Stimulated activated effector memory CD8-positive, alpha-beta T cell treated with anti-CD3 and anti-CD28 coated beads, Interleukin-12 subunit alpha, Interleukin-12 subunit beta, amount 100 ng/mL, for 72 hours (primary cell): ENCODE measurements around the gene ZBTB2.
"Not testable (repeated sequence)": the region's sequence is repeated elsewhere in the genome, so short reads cannot be mapped to it uniquely, and the experiment has no call there.

Experiments
- ATAC-seq: fragments of 150-1000 bp; cut with Tn5 transposase; 2 replicates; pipeline ENCODE4 v1.10.0; 2021
- DNase-seq, 2 donors: peaks; one replicate each; pipeline ENCODE4 v3.0.0; 2021 to 2022; ENCODE audit warnings: low spot score in 2 of 2
- H3K27ac Mint-ChIP-seq: one replicate; pipeline ENCODE4 v1.8.0; 2022; ENCODE audit warnings: mild to moderate bottlenecking, mixed read lengths
- H3K36me3 Mint-ChIP-seq: one replicate; pipeline ENCODE4 v1.8.0; 2022; ENCODE audit warnings: mild to moderate bottlenecking, mixed read lengths
- H3K4me1 Mint-ChIP-seq: one replicate; pipeline ENCODE4 v1.8.0; 2022; ENCODE audit warnings: mixed read lengths
- H3K4me3 Mint-ChIP-seq: one replicate; pipeline ENCODE4 v1.8.0; 2022; ENCODE audit warnings: mild to moderate bottlenecking, mixed read lengths
- H3K9me3 Mint-ChIP-seq: one replicate; pipeline ENCODE4 v1.8.0; 2022; ENCODE audit warnings: mixed read lengths

The ZBTB2 gene

GRCh38 chr6:151359486-151359885 lies 31.9 kb downstream of the ZBTB2 start:
- no peak for DNase-seq
- Mint-ChIP-seq H3K4me3 (no peak overlapping the region), H3K4me1 (no peaks in the 10 kb centered on the region), H3K36me3 (peaks cover 33% of the 10 kb centered on the region), H3K9me3 (no peaks in the 10 kb centered on the region), H3K27ac (no peak overlapping the region)
- ATAC-seq = no peak

GRCh38 chr6:151358475-151358874 lies 32.9 kb downstream of the ZBTB2 start:
- Mint-ChIP-seq H3K9me3 (no peaks in the 10 kb centered on the region), H3K4me3 (no peak overlapping the region), H3K27ac (no peak overlapping the region), H3K4me1 (no peaks in the 10 kb centered on the region), H3K36me3 (peaks cover 23% of the 10 kb centered on the region)
- ATAC-seq (no peak), DNase-seq (no peak)

DNA sequence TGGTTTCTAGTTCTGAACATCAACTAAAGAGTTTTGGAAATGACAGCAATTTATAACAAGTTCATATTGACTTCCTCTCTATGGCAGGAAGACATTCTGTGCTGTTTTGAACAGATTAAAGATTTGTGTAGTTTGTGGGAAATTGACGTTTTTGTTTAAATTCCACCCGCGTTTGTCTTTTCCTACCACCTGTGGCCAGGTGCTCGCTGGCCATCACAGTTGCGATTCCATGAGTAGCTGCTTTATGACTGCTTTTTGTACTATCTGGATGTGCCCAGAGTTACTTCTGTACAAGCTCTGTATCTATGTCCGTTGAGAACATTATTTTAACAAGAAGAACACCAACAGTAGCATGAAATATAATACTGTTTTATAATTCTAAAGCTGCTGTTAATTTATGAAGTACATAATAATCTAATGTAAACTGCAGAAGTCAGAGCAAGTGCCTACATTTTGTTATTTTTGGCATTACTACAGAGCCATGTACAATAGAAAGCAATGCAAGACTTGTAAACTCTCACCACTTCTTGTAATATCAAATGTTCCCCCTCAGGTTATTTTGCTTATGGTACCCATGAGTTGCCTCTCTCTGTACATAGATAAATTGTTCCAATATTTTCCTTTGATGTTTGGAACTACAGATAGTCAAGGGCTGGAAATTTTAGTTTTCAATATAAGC lies 33.5 kb downstream of the ZBTB2 start:
- ATAC-seq (no peak), DNase-seq (no peak)
- no peak overlapping the region for H3K27ac Mint-ChIP-seq
- H3K9me3 Mint-ChIP-seq = no peaks in the 10 kb centered on the region
- H3K36me3 Mint-ChIP-seq = peaks cover 17% of the 10 kb centered on the region
- no peaks in the 10 kb centered on the region for H3K4me1 Mint-ChIP-seq
- no peak overlapping the region for H3K4me3 Mint-ChIP-seq

DNA sequence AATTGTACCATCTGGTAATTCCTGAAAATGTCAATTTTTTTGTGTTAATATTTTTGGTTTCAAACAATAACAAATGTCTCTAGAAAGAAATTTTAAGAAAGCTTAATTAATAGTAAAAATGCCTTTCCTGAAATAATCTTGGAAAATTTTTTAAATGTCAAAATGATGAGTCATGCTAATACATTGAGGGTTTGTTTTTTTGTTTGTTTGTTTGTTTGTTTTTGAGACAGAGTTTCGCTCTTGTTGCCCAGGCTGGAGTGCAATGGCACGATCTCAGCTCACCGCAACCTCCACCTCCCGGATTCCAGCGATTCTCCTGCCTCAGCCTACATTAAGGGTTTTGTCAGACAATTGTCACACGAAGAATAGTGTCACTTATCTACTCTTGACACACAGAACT lies 34.4 kb downstream of the ZBTB2 start:
- H3K4me1 Mint-ChIP-seq, H3K4me3 Mint-ChIP-seq, H3K36me3 Mint-ChIP-seq, DNase-seq, H3K27ac Mint-ChIP-seq, ATAC-seq, H3K9me3 Mint-ChIP-seq: not testable (repeated sequence)

DNA sequence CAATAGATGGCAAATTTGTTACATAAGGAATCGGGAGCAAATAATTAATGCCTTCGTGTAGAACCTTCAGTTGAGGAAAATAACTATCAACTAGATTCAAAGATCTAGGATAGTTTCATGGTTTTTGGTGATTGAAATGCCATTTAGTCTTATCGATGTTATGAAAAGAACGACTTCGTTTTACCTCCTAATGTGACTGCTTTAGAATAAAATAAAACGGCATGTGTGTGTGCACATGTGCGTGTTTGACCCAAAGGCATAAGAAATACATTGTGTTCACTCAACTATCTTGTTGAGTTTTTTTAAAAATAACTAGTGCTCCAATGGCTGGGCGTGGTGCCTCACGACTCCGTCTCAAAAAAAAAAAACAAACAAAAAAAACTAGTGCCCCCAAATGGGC lies 37.6 kb downstream of the ZBTB2 start:
- Mint-ChIP-seq H3K4me1 (peaks cover 6% of the 10 kb centered on the region), H3K27ac (no peak overlapping the region)

DNA sequence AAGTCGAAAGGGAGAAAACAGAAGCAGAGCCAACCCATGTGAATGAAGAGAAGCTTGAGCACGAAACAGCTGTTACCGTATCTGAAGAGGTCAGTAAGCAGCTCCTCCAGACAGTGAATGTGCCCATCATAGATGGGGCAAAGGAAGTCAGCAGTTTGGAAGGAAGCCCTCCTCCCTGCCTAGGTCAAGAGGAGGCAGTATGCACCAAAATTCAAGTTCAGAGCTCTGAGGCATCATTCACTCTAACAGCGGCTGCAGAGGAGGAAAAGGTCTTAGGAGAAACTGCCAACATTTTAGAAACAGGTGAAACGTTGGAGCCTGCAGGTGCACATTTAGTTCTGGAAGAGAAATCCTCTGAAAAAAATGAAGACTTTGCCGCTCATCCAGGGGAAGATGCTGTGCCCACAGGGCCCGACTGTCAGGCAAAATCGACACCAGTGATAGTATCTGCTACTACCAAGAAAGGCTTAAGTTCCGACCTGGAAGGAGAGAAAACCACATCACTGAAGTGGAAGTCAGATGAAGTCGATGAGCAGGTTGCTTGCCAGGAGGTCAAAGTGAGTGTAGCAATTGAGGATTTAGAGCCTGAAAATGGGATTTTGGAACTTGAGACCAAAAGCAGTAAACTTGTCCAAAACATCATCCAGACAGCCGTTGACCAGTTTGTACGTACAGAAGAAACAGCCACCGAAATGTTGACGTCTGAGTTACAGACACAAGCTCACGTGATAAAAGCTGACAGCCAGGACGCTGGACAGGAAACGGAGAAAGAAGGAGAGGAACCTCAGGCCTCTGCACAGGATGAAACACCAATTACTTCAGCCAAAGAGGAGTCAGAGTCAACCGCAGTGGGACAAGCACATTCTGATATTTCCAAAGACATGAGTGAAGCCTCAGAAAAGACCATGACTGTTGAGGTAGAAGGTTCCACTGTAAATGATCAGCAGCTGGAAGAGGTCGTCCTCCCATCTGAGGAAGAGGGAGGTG lies 38.7 kb downstream of the ZBTB2 start:
- Mint-ChIP-seq H3K9me3 (no peaks in the 10 kb centered on the region), H3K4me3 (no peak overlapping the region), H3K4me1 (peaks cover 6% of the 10 kb centered on the region), H3K36me3 (no peaks in the 10 kb centered on the region), H3K27ac (no peak overlapping the region)
- DNase-seq (no peak), ATAC-seq (peak; percentile 34)

More for the DNA sequence above, 37.6 kb downstream of the ZBTB2 start:
- H3K4me3 Mint-ChIP-seq = no peak overlapping the region
- H3K36me3 Mint-ChIP-seq = no peaks in the 10 kb centered on the region
- H3K9me3 Mint-ChIP-seq = no peaks in the 10 kb centered on the region
- DNase-seq (no peak), ATAC-seq (no peak)

DNA sequence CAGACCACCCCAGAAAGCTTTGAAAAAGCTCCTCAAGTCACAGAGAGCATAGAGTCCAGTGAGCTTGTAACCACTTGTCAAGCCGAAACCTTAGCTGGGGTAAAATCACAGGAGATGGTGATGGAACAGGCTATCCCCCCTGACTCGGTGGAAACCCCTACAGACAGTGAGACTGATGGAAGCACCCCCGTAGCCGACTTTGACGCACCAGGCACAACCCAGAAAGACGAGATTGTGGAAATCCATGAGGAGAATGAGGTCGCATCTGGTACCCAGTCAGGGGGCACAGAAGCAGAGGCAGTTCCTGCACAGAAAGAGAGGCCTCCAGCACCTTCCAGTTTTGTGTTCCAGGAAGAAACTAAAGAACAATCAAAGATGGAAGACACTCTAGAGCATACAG lies 39.6 kb downstream of the ZBTB2 start:
- Mint-ChIP-seq H3K27ac (no peak overlapping the region), H3K4me3 (no peak overlapping the region), H3K4me1 (peaks cover 6% of the 10 kb centered on the region), H3K36me3 (no peaks in the 10 kb centered on the region), H3K9me3 (no peaks in the 10 kb centered on the region)
- DNase-seq (no peak), ATAC-seq (no peak)

DNA sequence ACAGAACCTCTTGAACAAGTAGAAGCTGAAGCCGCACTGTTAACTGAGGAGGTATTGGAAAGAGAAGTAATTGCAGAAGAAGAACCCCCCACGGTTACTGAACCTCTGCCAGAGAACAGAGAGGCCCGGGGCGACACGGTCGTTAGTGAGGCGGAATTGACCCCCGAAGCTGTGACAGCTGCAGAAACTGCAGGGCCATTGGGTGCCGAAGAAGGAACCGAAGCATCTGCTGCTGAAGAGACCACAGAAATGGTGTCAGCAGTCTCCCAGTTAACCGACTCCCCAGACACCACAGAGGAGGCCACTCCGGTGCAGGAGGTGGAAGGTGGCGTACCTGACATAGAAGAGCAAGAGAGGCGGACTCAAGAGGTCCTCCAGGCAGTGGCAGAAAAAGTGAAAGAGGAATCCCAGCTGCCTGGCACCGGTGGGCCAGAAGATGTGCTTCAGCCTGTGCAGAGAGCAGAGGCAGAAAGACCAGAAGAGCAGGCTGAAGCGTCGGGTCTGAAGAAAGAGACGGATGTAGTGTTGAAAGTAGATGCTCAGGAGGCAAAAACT lies 40.1 kb downstream of the ZBTB2 start:
- Mint-ChIP-seq H3K4me1 (peaks cover 6% of the 10 kb centered on the region), H3K9me3 (no peaks in the 10 kb centered on the region), H3K4me3 (no peak overlapping the region), H3K27ac (no peak overlapping the region), H3K36me3 (no peaks in the 10 kb centered on the region)
- DNase-seq (no peak), ATAC-seq (no peak)

GRCh38 chr6:151350442-151351145 lies 40.8 kb downstream of the ZBTB2 start:
- Mint-ChIP-seq H3K4me1 (peaks cover 6% of the 10 kb centered on the region), H3K36me3 (no peaks in the 10 kb centered on the region), H3K9me3 (no peaks in the 10 kb centered on the region), H3K4me3 (no peak overlapping the region), H3K27ac (no peak overlapping the region)
- no peak for ATAC-seq
- no peak for DNase-seq

- Mint-ChIP-seq H3K36me3 (no peaks in the 10 kb centered on the region), H3K4me3 (no peak overlapping the region), H3K27ac (peak overlapping the region; percentile 74), H3K9me3 (no peaks in the 10 kb centered on the region), H3K4me1 (peaks cover 6% of the 10 kb centered on the region)
- ATAC-seq (no peak), DNase-seq (no peak)
Measured at GRCh38 chr6:151349651-151350270, 41.6 kb downstream of the ZBTB2 start.

GRCh38 chr6:151342750-151343149 lies 48.6 kb downstream of the ZBTB2 start:
- H3K27ac Mint-ChIP-seq, H3K36me3 Mint-ChIP-seq, ATAC-seq, H3K9me3 Mint-ChIP-seq, H3K4me1 Mint-ChIP-seq, H3K4me3 Mint-ChIP-seq, DNase-seq: not testable (repeated sequence)

DNA sequence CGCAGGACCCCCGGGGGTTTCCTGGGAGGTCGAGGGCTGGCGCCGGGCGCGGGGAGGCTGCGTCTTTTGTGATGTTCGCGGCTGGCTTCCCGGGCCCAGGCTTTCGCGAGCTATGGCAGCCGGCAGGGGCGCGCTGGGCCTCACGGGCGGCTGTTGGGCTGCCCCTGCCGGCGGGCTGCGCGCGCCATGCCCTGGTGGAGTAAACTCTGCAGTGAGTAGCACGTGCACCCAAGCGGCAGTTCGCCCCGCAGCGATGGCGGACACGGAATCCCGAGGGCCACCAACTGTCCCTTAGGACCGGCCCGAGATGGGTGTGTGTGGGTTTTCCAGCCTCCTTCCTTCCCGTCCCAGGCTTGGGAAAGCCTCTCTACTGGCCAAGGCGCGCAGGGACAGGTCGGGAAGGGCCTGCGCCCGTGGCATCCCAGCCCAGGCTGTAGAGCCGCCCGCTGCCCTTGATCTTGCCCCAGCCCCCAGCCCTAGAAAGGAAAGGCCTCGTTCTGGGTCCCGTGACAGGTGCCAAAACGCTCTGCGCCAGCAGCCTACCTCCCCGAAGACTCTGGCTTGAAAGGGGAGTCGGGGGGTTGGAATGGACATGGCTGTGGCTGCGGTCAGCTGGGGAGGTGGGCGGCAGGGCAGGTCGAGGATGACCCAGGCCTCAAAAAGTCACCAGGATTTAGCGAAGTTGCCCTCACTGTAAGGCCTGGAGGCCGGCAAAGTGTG lies 49.7 kb downstream of the ZBTB2 start:
- no peak for ATAC-seq
- Mint-ChIP-seq H3K4me3 (no peak overlapping the region), H3K27ac (no peak overlapping the region), H3K4me1 (no peaks in the 10 kb centered on the region), H3K9me3 (no peaks in the 10 kb centered on the region), H3K36me3 (no peaks in the 10 kb centered on the region)
- no peak for DNase-seq

GRCh38 chr6:151340219-151340978 lies 51.0 kb downstream of the ZBTB2 start:
- DNase-seq (no peak), ATAC-seq (no peak)
- no peak overlapping the region for H3K27ac Mint-ChIP-seq
- H3K9me3 Mint-ChIP-seq = no peaks in the 10 kb centered on the region
- H3K4me3 Mint-ChIP-seq = no peak overlapping the region
- no peaks in the 10 kb centered on the region for H3K36me3 Mint-ChIP-seq
- no peaks in the 10 kb centered on the region for H3K4me1 Mint-ChIP-seq

DNA sequence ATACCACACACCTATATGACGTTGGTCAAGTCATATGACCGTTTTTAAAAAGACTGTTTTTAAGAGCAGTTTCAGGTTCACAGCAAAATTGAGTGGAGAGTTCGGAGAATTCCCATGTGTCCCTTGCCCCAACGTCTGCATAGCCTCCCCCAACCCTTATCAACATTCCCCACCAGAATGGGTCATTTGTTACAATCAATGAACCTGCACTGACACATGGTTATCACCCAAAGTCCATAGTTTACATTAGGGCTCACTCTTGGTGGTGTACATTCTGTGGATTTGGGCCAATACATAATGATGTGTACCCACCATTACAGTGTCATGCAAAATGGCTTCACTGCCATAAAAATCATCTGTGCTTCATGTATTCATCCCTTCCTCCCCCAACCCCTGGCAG lies 52.0 kb downstream of the ZBTB2 start:
- DNase-seq (no peak), ATAC-seq (no peak)
- H3K36me3 Mint-ChIP-seq = no peaks in the 10 kb centered on the region
- no peak overlapping the region for H3K27ac Mint-ChIP-seq
- no peaks in the 10 kb centered on the region for H3K9me3 Mint-ChIP-seq
- no peak overlapping the region for H3K4me3 Mint-ChIP-seq
- H3K4me1 Mint-ChIP-seq = no peaks in the 10 kb centered on the region
